ENCODE measurements around the gene TCF25.

The TCF25 gene

DNA sequence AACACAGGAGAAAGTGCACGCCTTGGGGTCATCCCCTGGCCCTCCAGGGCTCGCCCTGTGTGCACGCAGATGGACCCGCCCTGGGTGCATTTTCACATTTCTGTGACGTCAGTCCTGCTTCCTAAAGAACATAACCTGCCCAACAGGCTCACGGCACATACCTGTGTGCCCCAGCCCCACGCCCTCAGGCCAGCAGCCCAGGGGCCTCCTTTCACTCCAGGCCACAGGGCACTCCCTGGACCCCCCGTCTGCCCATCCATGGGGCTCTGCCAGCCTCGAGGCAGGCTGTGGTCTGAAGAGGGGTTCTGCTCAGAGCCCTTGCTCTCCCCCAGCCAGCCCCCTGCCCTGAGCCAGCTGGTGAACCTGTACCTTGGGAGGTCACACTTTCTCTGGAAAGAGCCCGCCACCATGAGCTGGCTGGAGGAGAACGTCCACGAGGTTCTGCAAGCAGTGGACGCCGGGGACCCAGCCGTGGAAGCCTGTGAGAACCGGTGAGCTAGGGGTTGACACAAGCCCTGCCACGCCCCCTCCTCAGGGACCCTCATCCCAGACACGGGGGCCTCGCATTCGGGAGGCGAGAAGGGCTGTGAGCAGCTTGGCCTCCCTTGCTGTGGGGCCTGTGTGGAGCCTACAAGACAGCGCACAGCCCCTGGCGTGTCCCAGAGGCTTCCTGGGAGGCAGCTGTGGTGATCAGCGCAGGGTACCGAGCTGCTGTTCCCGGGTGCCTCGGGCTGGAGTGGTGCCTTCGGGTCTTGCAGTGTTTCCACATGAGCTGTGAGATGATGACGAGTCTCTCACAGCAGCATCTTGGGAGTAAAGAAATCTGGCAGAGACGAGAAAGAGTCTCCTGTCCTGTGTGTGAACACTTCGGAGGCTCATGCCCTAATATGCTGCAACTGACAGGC lies 31.5 kb downstream of the TCF25 start:
- peaks cover 0 to 83% (median 73%) of the 10 kb centered on the region in 5 donors for H3K36me3 ChIP-seq (ENCODE audit: control insufficient read depth in 5 of 5, insufficient read depth in 5 of 5, low read length in 5 of 5)
- no peak overlapping the region for H3K9ac ChIP-seq (ENCODE audit: low read length in 5 of 5)
- H3K4me3 ChIP-seq (ENCODE audit: low read depth in 1 of 5, low read length in 5 of 5), result no peak overlapping the region
- peaks cover 0 to 3% (median under 1%) of the 10 kb centered on the region in 5 donors for H3K4me1 ChIP-seq (ENCODE audit: control insufficient read depth in 5 of 5, insufficient read depth in 5 of 5, low read length in 5 of 5)
- H3K9me3 ChIP-seq (ENCODE audit: control insufficient read depth in 5 of 5, low read length in 5 of 5), result no peaks in the 10 kb centered on the region
- no peaks in the 10 kb centered on the region for H3K27me3 ChIP-seq (ENCODE audit: control insufficient read depth in 5 of 5, insufficient read depth in 4 of 5, low read length in 5 of 5)
- no peak overlapping the region for H3K27ac ChIP-seq (ENCODE audit: low read depth, low read length)

DNA sequence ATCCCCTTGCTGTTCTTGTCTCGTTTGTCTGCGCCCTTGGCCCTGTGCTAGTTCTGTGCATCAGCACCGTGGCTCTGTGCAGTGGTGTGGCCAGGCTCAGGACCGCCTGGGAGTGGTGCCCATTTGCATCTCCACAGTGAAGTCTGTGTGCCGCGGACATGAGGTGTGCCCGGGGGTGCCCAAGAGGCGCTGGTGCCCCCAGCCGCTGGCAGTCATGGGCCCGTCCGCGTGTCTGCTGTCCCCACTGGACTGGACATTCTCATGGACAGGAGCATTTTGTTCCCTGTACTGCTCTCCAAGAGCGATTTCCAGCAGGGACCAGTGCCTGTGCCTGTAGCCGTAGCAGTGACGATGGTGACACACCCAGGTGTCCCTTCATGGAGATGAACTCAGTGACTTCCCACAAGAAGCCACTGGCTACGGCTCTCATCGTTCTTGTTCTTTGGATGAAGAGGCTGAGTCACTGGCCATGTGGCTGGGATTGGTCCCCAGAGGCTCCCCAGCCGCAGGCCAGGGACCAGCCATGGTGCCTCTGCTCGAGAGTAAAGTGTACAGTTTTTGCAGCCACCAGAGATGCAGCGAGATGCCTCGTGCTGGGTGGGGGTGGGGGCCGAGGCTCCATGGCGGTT lies 32.2 kb downstream of the TCF25 start:
- H3K9me3 ChIP-seq (ENCODE audit: control insufficient read depth in 5 of 5, low read length in 5 of 5), result no peaks in the 10 kb centered on the region
- peaks cover 0 to 83% (median 71%) of the 10 kb centered on the region in 5 donors for H3K36me3 ChIP-seq (ENCODE audit: control insufficient read depth in 5 of 5, insufficient read depth in 5 of 5, low read length in 5 of 5)

DNA sequence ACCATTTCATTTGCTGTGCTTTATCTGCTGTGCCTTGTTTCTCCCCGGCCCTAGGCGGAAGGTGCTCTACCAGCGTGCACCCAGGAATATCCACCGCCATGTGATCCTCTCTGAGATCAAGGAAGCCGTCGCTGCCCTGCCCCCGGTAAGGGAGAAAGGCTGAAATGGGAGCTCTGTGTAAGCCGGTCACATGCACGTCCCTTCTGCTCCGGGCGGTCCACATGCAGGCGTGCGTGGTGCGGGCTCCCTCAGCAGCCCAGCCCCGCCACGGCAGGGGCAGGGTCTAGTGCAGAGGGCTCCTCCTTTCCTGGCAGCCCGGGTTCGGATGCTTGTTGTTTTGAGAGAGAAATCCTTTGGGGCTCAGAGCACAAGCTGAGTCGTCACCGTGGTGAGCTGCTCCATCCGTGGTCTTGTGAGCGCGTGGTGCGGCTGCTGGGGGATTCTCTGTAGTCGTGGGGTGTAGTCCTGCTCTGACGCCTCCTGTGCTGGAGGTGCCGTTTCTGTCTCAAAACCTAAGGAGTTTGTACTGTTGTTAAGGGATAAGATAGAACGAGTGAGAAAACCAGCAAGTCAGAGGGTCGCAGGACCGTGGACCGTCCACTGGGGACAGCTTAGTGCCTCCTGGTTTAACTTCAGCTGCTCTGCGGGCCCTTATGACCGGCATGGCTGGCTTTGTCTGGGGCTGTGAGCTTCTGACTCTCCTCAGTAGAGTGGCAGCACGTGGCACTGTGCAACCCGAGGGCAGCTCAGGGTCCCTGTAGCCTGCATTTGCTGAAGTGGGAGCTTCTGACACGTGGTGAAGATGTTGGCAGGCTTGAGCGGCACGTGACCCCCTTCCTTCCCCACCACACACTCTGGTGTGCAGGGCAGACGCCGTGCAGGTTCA lies 33.0 kb downstream of the TCF25 start:
- H3K9me3 ChIP-seq (ENCODE audit: control insufficient read depth in 5 of 5, low read length in 5 of 5), result no peaks in the 10 kb centered on the region
- H3K27ac ChIP-seq (ENCODE audit: low read depth, low read length), result no peak overlapping the region
- H3K4me1 ChIP-seq (ENCODE audit: control insufficient read depth in 5 of 5, insufficient read depth in 5 of 5, low read length in 5 of 5), result peaks cover 0 to 11% (median 9%) of the 10 kb centered on the region in 5 donors
- H3K36me3 ChIP-seq (ENCODE audit: control insufficient read depth in 5 of 5, insufficient read depth in 5 of 5, low read length in 5 of 5), result peaks cover 0 to 84% (median 72%) of the 10 kb centered on the region in 5 donors
- no peak overlapping the region for H3K9ac ChIP-seq (ENCODE audit: low read length in 5 of 5)
- H3K4me3 ChIP-seq (ENCODE audit: low read depth in 1 of 5, low read length in 5 of 5), result no peak overlapping the region
- H3K27me3 ChIP-seq (ENCODE audit: control insufficient read depth in 5 of 5, insufficient read depth in 4 of 5, low read length in 5 of 5), result no peaks in the 10 kb centered on the region

More for the DNA sequence above, 32.2 kb downstream of the TCF25 start:
- Histone ChIP-seq H3K9ac (ENCODE audit: low read length in 5 of 5) (no peak overlapping the region), H3K4me1 (ENCODE audit: control insufficient read depth in 5 of 5, insufficient read depth in 5 of 5, low read length in 5 of 5) (peaks cover 0 to 10% (median 8%) of the 10 kb centered on the region in 5 donors), H3K27me3 (ENCODE audit: control insufficient read depth in 5 of 5, insufficient read depth in 4 of 5, low read length in 5 of 5) (no peaks in the 10 kb centered on the region), H3K4me3 (ENCODE audit: low read depth in 1 of 5, low read length in 5 of 5) (no peak overlapping the region), H3K27ac (ENCODE audit: low read depth, low read length) (no peak overlapping the region)

DNA sequence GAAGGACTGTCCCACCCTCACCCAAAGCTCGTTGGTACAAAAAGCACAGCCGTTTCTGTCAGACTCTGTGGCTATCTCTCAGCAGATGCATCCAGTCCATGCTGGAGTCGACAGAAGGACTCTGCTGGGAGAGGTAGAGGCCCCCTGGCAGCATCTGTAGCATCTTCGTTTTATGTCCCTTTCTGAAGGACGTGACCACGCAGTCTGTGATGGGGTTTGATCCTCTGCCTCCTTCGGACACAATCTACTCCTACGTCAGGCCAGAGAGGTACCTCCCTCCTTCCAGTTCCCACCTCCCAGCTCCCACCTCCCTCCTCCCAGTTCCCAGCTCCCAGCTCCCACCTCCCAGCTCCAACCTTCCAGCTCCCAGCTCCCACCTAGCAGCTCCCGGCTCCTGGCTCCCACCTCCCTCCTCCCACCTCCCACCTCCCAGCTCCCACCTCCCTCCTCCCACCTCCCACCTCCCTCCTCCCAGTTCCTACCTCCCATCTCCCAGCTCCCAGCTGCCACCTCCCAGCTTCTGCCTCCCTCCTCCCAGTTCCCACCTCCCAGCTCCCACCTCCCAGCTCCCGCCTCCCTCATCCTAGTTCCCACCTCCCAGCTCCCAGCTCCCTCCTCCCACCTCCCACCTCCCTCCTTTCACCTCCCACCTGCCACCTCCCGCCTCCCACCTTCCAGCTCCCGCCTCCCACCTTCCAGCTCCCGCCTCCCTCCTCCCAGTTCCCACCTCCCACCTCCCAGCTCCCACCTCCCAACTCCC lies 33.8 kb downstream of the TCF25 start:
- no peaks in the 10 kb centered on the region for H3K27me3 ChIP-seq (ENCODE audit: control insufficient read depth in 5 of 5, insufficient read depth in 4 of 5, low read length in 5 of 5)
- no peak overlapping the region for H3K4me3 ChIP-seq (ENCODE audit: low read depth in 1 of 5, low read length in 5 of 5)
- H3K27ac ChIP-seq (ENCODE audit: low read depth, low read length), result no peak overlapping the region
- peaks cover 0 to 90% (median 73%) of the 10 kb centered on the region in 5 donors for H3K36me3 ChIP-seq (ENCODE audit: control insufficient read depth in 5 of 5, insufficient read depth in 5 of 5, low read length in 5 of 5)
- no peak overlapping the region for H3K9ac ChIP-seq (ENCODE audit: low read length in 5 of 5)
- no peaks in the 10 kb centered on the region for H3K9me3 ChIP-seq (ENCODE audit: control insufficient read depth in 5 of 5, low read length in 5 of 5)
- H3K4me1 ChIP-seq (ENCODE audit: control insufficient read depth in 5 of 5, insufficient read depth in 5 of 5, low read length in 5 of 5), result peaks cover 0 to 11% (median 9%) of the 10 kb centered on the region in 5 donors

DNA sequence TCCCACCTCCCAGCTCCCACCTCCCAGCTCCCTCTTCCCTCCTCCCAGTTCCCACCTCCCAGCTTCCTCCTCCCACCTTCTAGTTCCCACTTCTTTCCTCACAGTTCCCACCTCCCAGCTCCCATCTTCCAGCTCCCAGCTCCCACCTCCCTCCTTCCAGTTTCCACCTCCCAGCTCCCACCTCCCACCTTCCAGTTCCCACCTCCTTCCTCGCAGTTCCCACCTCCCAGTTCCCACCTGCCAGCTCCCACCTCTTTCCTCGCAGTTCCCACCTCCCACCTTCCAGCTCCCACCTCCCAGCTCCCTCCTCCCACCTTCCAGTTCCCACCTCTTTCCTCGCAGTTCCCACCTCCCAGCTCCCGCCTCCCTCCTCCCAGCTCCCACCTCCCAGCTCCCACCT lies 34.8 kb downstream of the TCF25 start:
- Histone ChIP-seq H3K4me1 (ENCODE audit: control insufficient read depth in 5 of 5, insufficient read depth in 5 of 5, low read length in 5 of 5) (peaks cover 0 to 11% (median 9%) of the 10 kb centered on the region in 5 donors), H3K27me3 (ENCODE audit: control insufficient read depth in 5 of 5, insufficient read depth in 4 of 5, low read length in 5 of 5) (no peaks in the 10 kb centered on the region), H3K27ac (ENCODE audit: low read depth, low read length) (no peak overlapping the region), H3K9me3 (ENCODE audit: control insufficient read depth in 5 of 5, low read length in 5 of 5) (no peaks in the 10 kb centered on the region), H3K9ac (ENCODE audit: low read length in 5 of 5) (no peak overlapping the region), H3K4me3 (ENCODE audit: low read depth in 1 of 5, low read length in 5 of 5) (no peak overlapping the region), H3K36me3 (ENCODE audit: control insufficient read depth in 5 of 5, insufficient read depth in 5 of 5, low read length in 5 of 5) (peaks cover 0 to 91% (median 70%) of the 10 kb centered on the region in 5 donors)

DNA sequence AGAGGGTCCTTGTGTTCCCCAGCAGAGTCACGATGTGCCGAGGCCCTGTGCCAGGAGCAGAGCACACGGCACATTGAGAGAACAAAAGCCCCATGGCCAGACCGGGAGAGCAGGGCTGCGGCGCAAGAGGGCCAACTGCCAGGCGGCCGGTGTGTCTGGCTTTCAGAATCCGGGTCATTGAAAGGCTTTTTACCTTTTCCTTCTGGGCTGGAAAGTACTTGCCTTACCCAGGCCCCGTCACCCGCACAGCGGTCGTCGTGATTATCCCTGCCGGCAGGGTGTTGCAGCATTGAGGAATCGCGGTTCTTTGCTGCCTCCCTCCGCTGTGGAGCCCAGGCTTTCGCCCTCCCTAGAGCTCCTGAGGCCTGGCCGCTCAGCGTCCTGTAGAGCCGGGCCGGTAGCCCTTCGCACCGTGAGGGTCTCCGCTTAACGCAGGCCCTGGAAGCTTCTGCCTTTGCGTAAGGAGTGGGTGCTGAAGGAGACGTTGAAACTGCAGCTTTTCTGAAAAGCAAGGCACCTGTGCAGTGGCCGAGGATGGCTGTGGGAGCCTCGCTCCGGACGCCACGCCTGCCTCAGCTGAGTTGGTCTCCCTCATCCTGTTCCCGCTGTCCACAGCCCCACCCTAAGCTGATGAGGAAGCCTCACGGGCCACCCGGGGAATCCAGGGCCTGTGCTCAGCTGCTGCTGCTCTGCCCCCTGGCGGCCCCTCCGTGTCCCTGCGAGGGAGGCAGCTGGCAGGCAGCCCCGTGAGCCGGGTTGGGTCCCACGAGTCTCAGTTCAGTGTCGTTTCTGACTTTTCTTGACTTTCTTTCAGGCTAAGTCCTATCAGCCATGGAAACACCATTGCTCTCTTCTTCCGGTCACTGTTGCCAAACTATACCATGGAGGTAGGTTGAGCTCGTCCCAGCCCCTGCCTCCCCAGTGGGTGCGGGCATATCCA lies 36.7 kb downstream of the TCF25 start:
- Histone ChIP-seq H3K27ac (ENCODE audit: low read depth, low read length) (no peak overlapping the region), H3K9ac (ENCODE audit: low read length in 5 of 5) (peak overlapping the region in 1 of 5 donors; percentile 23), H3K36me3 (ENCODE audit: control insufficient read depth in 5 of 5, insufficient read depth in 5 of 5, low read length in 5 of 5) (peaks cover 0 to 77% (median 55%) of the 10 kb centered on the region in 5 donors), H3K27me3 (ENCODE audit: control insufficient read depth in 5 of 5, insufficient read depth in 4 of 5, low read length in 5 of 5) (no peaks in the 10 kb centered on the region), H3K9me3 (ENCODE audit: control insufficient read depth in 5 of 5, low read length in 5 of 5) (no peaks in the 10 kb centered on the region), H3K4me3 (ENCODE audit: low read depth in 1 of 5, low read length in 5 of 5) (no peak overlapping the region), H3K4me1 (ENCODE audit: control insufficient read depth in 5 of 5, insufficient read depth in 5 of 5, low read length in 5 of 5) (peaks cover 0 to 11% (median 9%) of the 10 kb centered on the region in 5 donors)

DNA sequence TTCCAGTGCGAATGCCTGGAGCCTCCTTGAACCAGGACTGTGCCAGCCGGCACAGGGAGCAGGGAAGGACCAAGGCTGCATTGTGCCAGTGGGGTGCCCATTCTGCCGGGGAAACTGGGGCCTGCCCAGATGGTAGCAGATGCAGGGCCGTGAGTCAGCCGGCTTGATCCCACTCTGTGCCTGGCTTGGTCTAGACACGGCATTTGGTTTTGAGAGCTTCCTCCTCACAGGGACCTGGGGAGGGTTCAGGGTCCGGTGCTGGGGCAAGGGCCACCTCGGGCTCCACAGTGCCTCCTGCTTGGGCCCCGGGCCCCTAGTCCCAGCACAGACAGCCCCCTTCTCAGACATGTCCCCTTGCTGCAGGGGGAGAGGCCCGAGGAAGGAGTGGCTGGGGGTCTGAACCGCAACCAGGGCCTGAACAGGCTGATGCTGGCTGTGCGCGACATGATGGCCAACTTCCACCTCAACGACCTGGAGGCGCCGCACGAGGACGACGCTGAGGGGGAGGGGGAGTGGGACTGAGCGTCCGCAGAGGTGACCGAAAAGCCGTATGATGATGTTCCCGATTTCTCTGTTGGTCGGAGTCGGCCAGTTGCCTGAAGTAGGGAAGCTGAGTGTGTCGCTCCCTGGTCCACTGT lies 37.4 kb downstream of the TCF25 start:
- peaks cover 0 to 69% (median 48%) of the 10 kb centered on the region in 5 donors for H3K36me3 ChIP-seq (ENCODE audit: control insufficient read depth in 5 of 5, insufficient read depth in 5 of 5, low read length in 5 of 5)
- H3K4me3 ChIP-seq (ENCODE audit: low read depth in 1 of 5, low read length in 5 of 5), result no peak overlapping the region
- peaks cover 0 to 11% (median 9%) of the 10 kb centered on the region in 5 donors for H3K4me1 ChIP-seq (ENCODE audit: control insufficient read depth in 5 of 5, insufficient read depth in 5 of 5, low read length in 5 of 5)
- H3K27me3 ChIP-seq (ENCODE audit: control insufficient read depth in 5 of 5, insufficient read depth in 4 of 5, low read length in 5 of 5), result no peaks in the 10 kb centered on the region
- H3K9ac ChIP-seq (ENCODE audit: low read length in 5 of 5), result no peak overlapping the region
- no peak overlapping the region for H3K27ac ChIP-seq (ENCODE audit: low read depth, low read length)
- no peaks in the 10 kb centered on the region for H3K9me3 ChIP-seq (ENCODE audit: control insufficient read depth in 5 of 5, low read length in 5 of 5)

DNA sequence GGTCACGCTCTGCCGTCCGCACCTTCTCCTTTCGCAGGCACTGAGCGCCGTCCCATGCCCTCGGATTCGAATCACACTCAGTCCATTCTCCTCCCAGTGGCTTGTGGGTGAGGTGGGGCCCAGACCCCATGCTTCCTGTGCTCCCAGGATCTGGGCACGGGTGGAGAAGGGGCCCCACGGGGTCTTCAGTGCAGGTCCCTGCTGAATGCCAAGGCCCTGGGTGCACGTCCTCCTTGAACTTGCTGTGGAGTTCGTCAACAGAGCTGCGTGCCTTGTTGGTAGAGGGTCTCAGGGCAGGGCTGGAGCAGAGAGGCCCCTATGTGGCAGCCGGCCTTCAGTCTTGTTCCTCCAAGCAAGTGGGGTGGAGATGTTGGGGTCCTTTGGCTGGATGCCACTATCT lies 38.0 kb downstream of the TCF25 start:
- Histone ChIP-seq H3K4me3 (ENCODE audit: low read depth in 1 of 5, low read length in 5 of 5) (no peak overlapping the region), H3K36me3 (ENCODE audit: control insufficient read depth in 5 of 5, insufficient read depth in 5 of 5, low read length in 5 of 5) (peaks cover 0 to 64% (median 42%) of the 10 kb centered on the region in 5 donors), H3K27ac (ENCODE audit: low read depth, low read length) (no peak overlapping the region)

More for the DNA sequence above, 38.0 kb downstream of the TCF25 start:
- H3K9ac ChIP-seq (ENCODE audit: low read length in 5 of 5), result no peak overlapping the region
- H3K9me3 ChIP-seq (ENCODE audit: control insufficient read depth in 5 of 5, low read length in 5 of 5), result no peaks in the 10 kb centered on the region
- peaks cover 0 to 11% (median 9%) of the 10 kb centered on the region in 5 donors for H3K4me1 ChIP-seq (ENCODE audit: control insufficient read depth in 5 of 5, insufficient read depth in 5 of 5, low read length in 5 of 5)
- no peaks in the 10 kb centered on the region for H3K27me3 ChIP-seq (ENCODE audit: control insufficient read depth in 5 of 5, insufficient read depth in 4 of 5, low read length in 5 of 5)

Measured in subcutaneous abdominal adipose tissue (tissue), 5 donors.